HT1080 (cell line): ENCODE results near the gene RAPGEF4. TPM values are rescaled to one million over a fixed set of nuclear protein-coding genes. Genes with fewer than 3 reads are reported as not detected.

Experiments used
- DNase-seq: peaks from one replicate; pipeline ENCODE4 v3.0.0-alpha.2; 2015; ENCODE audit warnings: low read depth
- total RNA-seq: library from RNA; depleted of rRNA; stranded (reverse); fragments of >200 nt; shearing (Covaris generic); gene quantifications from 2 replicates; pipeline ENCODE4 v1.2.3, GENCODE V29; 2014

Gene RAPGEF4
- total RNA-seq, 1 experiment from 2014 or later: 0.18 TPM

GRCh38 chr2:172994864-172995263, 259.2 kb downstream of the RAPGEF4 start:
- DNase-seq: no peak

GRCh38 chr2:172995323-172996244, 259.9 kb downstream of the RAPGEF4 start:
- DNase-seq: peak; percentile 78

- DNase-seq: peak; percentile 45
Observed at GRCh38 chr2:172996387-172996961, 260.8 kb downstream of the RAPGEF4 start.

- DNase-seq: no peak
Observed at GRCh38 chr2:172997031-172997430, 261.4 kb downstream of the RAPGEF4 start.

- DNase-seq: no peak
Observed at GRCh38 chr2:172998547-172999272, 263.1 kb downstream of the RAPGEF4 start.

- DNase-seq: no peak
Observed at GRCh38 chr2:172999641-173000386, 264.2 kb downstream of the RAPGEF4 start.

- DNase-seq: no peak
Observed at GRCh38 chr2:173001664-173002604, 266.3 kb downstream of the RAPGEF4 start.

- no peak for DNase-seq
Observed at GRCh38 chr2:173002751-173003541, 267.3 kb downstream of the RAPGEF4 start.

- no peak for DNase-seq
Observed at GRCh38 chr2:173008786-173009185, 273.1 kb downstream of the RAPGEF4 start.

GRCh38 chr2:173010233-173010632, 274.6 kb downstream of the RAPGEF4 start:
- DNase-seq: no peak

GRCh38 chr2:173016451-173016850, 280.8 kb downstream of the RAPGEF4 start:
- DNase-seq: no peak

GRCh38 chr2:173017646-173018420, 282.2 kb downstream of the RAPGEF4 start:
- no peak for DNase-seq

GRCh38 chr2:173019755-173020154, 284.1 kb downstream of the RAPGEF4 start:
- no peak for DNase-seq

GRCh38 chr2:173021939-173022371, 286.3 kb downstream of the RAPGEF4 start:
- DNase-seq: peak; percentile 51

GRCh38 chr2:173023718-173024117, 288.1 kb downstream of the RAPGEF4 start:
- DNase-seq: no peak

- DNase-seq: no peak
Observed at GRCh38 chr2:173026479-173026878, 290.8 kb downstream of the RAPGEF4 start.

GRCh38 chr2:173027181-173028128, 291.8 kb downstream of the RAPGEF4 start:
- DNase-seq: peak; percentile 70
